Measurements from ENCODE around the gene GRB10. TPM values are rescaled to one million over a fixed set of nuclear protein-coding genes. Genes with fewer than 3 reads are reported as not detected.

GRB10 gene
- total RNA-seq, 4 donors from 2014 or later: 33.9 to 72.6 (median 41.8) TPM

- H3K4me3 ChIP-seq: peak overlapping the region; percentile 41 to 55
- H3K4me1 ChIP-seq: no peaks in the 10 kb centered on the region
- TF ChIP-seq, protein P1, sequence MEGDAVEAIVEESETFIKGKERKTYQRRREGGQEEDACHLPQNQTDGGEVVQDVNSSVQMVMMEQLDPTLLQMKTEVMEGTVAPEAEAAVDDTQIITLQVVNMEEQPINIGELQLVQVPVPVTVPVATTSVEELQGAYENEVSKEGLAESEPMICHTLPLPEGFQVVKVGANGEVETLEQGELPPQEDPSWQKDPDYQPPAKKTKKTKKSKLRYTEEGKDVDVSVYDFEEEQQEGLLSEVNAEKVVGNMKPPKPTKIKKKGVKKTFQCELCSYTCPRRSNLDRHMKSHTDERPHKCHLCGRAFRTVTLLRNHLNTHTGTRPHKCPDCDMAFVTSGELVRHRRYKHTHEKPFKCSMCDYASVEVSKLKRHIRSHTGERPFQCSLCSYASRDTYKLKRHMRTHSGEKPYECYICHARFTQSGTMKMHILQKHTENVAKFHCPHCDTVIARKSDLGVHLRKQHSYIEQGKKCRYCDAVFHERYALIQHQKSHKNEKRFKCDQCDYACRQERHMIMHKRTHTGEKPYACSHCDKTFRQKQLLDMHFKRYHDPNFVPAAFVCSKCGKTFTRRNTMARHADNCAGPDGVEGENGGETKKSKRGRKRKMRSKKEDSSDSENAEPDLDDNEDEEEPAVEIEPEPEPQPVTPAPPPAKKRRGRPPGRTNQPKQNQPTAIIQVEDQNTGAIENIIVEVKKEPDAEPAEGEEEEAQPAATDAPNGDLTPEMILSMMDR (IDR thresholded peaks at IDR 0.05): no peak
- no peak for TF ChIP-seq POLR2A (IDR thresholded peaks at IDR 0.05)
- no peaks in the 10 kb centered on the region for H3K36me3 ChIP-seq
- intact Hi-C loops (cut with DNase I; ENCODE audit: low total_unique reads): no loop called here
- H3K27me3 ChIP-seq: no peaks in the 10 kb centered on the region
- H3K27ac ChIP-seq: peak overlapping the region; percentile 82 to 83
- no peak for DNase-seq
- no peaks in the 10 kb centered on the region for H3K9me3 ChIP-seq
Observed at GRCh38 chr7:50791363-50791937, 8.8 kb upstream of the GRB10 start.

DNA sequence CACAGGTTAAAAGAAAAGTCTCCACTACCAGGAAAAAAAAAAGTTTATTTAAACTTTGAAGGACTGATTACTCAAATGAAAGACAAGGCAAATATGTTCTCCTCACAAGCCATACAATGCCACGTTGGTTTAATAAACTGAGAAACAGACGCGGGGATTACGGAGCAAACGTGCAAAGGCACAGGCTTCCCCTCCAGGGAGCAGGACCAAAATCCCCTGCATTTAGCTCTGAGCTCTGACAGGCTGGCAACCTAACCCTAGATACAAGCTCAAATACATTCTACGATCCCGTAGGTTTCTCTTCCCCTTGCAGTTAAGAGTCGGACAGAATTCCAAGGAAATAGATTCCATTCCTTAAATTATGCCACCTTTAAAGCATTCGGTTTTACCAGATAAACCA lies 7.7 kb upstream of the GRB10 start:
- Histone ChIP-seq H3K27ac (no peak overlapping the region), H3K4me3 (no peak overlapping the region), H3K4me1 (no peaks in the 10 kb centered on the region), H3K36me3 (no peaks in the 10 kb centered on the region), H3K27me3 (no peaks in the 10 kb centered on the region), H3K9me3 (no peaks in the 10 kb centered on the region)
- DNase-seq: no peak
- TF ChIP-seq, protein P1 (IDR thresholded peaks at IDR 0.05): no peak
- TF ChIP-seq POLR2A (IDR thresholded peaks at IDR 0.05): no peak
- intact Hi-C loops (cut with DNase I; ENCODE audit: low total_unique reads): no loop called here

- DNase-seq: no peak
- Histone ChIP-seq H3K36me3 (no peaks in the 10 kb centered on the region), H3K27me3 (no peaks in the 10 kb centered on the region), H3K9me3 (no peaks in the 10 kb centered on the region), H3K4me1 (no peaks in the 10 kb centered on the region), H3K4me3 (no peak overlapping the region), H3K27ac (no peak overlapping the region)
- intact Hi-C loops (cut with DNase I; ENCODE audit: low total_unique reads): no loop called here
- TF ChIP-seq, protein P1 (IDR thresholded peaks at IDR 0.05): no peak
- no peak for TF ChIP-seq POLR2A (IDR thresholded peaks at IDR 0.05)
Observed at GRCh38 chr7:50788382-50788781, 5.7 kb upstream of the GRB10 start.

DNA sequence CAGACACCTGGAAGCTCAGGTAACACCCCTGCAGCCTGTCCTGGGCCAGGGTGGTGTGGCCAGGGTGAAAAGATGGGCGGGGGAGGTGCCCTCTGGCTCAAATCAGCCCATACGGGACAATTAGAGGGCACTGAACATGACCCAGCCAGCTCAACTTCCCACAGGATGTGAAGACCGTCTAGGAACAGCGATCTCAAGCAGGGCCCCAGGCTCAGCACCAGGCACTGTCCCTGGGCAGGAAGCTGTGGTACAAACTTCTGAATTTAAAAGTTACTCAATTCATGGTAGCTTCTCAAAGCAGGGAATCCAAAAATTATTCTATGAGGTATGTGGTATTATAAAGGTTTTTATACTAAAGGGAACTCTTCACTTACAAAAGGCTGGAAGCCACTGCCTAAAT lies 5.1 kb upstream of the GRB10 start:
- H3K4me1 ChIP-seq: no peaks in the 10 kb centered on the region
- TF ChIP-seq, protein P1 (IDR thresholded peaks at IDR 0.05): no peak
- TF ChIP-seq POLR2A (IDR thresholded peaks at IDR 0.05): no peak
- intact Hi-C loops (cut with DNase I; ENCODE audit: low total_unique reads): no loop called here

GRCh38 chr7:50785346-50785745 lies 2.6 kb upstream of the GRB10 start:
- no peaks in the 10 kb centered on the region for H3K9me3 ChIP-seq
- H3K27ac ChIP-seq: no peak overlapping the region
- DNase-seq: no peak
- H3K4me1 ChIP-seq: no peaks in the 10 kb centered on the region
- intact Hi-C loops (cut with DNase I; ENCODE audit: low total_unique reads): no loop called here
- H3K36me3 ChIP-seq: no peaks in the 10 kb centered on the region
- no peak overlapping the region for H3K4me3 ChIP-seq
- TF ChIP-seq, protein P1 (IDR thresholded peaks at IDR 0.05): no peak
- TF ChIP-seq POLR2A (IDR thresholded peaks at IDR 0.05): no peak
- no peaks in the 10 kb centered on the region for H3K27me3 ChIP-seq

More for the DNA sequence above, 5.1 kb upstream of the GRB10 start:
- Histone ChIP-seq H3K27ac (no peak overlapping the region), H3K9me3 (no peaks in the 10 kb centered on the region), H3K27me3 (no peaks in the 10 kb centered on the region), H3K4me3 (no peak overlapping the region), H3K36me3 (no peaks in the 10 kb centered on the region)
- no peak for DNase-seq

Measured in uterus (tissue), 4 donors.